Subcutaneous adipose tissue (tissue), 4 donors: ENCODE data around the gene PDE8B. TPM values are rescaled to one million over a fixed set of nuclear protein-coding genes. Genes with fewer than 3 reads are reported as not detected.

ENCODE experiments used
- total RNA-seq, 4 donors: library from RNA; depleted of rRNA; stranded (reverse); fragments of >200 nt; gene quantifications; one replicate each; pipeline ENCODE4 v1.1.0, GENCODE V29; 2016
- TF ChIP-seq, protein P1 (sequence below): fragments of 450-650 bp; IDR thresholded peaks from one replicate; pipeline ENCODE4 v1.5.1; 2016; ENCODE audit warnings: low read depth, mild to moderate bottlenecking, control low read depth, antibody characterized with exemption, moderate library complexity

Gene PDE8B
- total RNA-seq, 4 donors from 2014 or later: 17.2 to 106 (median 61.0) TPM

DNA sequence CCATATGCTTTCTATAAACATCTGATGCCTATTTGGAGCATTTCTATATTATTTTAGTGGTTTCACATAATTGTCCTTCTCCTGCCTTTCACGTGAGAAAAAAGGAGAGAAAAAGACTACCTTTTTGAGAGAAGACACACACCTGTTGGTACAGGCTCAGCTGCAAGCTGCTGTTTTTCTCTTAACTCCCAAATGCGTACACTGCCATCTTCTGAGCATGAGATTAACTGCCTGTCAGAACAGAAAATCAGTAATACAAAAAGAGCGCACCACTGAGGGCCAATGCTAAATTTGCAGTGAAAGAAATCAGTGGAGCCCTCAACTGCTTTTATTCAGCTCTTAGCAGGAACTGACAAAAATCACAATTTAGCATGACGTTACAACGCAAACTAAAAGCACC, 226.7 kb downstream of the PDE8B start:
- TF ChIP-seq, protein P1, sequence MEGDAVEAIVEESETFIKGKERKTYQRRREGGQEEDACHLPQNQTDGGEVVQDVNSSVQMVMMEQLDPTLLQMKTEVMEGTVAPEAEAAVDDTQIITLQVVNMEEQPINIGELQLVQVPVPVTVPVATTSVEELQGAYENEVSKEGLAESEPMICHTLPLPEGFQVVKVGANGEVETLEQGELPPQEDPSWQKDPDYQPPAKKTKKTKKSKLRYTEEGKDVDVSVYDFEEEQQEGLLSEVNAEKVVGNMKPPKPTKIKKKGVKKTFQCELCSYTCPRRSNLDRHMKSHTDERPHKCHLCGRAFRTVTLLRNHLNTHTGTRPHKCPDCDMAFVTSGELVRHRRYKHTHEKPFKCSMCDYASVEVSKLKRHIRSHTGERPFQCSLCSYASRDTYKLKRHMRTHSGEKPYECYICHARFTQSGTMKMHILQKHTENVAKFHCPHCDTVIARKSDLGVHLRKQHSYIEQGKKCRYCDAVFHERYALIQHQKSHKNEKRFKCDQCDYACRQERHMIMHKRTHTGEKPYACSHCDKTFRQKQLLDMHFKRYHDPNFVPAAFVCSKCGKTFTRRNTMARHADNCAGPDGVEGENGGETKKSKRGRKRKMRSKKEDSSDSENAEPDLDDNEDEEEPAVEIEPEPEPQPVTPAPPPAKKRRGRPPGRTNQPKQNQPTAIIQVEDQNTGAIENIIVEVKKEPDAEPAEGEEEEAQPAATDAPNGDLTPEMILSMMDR: no peak

DNA sequence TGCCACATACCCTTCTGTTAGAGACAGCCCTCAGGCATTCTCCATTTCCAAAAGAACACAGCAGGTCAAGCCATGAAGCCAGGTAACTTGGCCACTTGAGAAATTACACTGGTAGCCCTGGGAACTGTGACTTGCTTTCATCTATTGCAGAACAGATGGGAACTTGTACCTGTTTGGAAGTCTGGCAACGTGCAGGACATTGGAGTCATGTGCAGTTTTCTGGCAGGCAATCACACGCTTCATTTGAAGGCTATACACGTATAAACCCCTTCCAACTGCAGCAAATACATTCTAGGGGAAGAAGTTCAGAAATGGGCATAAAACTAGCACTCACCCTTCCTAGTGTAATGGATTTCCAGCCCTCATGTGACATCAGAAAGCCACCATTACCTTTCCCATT, 227.6 kb downstream of the PDE8B start:
- TF ChIP-seq, protein P1: no peak

DNA sequence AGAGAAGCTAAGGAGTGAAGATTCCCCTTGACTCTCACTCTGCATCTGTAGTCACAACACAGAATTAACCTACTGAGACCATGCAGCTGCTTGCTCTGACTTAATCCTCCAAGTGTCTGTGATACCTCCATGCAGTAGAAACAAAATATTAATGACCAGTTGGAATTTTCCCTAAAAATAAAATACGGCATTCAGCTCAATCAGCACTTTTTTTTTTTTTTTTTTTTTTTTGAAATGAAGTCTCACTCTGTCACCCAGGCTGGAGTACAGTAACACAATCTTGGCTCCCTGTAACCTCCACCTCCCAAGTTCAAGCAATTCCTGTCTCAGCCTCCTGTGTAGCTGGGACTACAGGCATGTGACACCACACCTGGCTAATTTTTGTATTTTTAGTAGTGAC, 233.2 kb downstream of the PDE8B start:
- TF ChIP-seq, protein P1: no peak

DNA sequence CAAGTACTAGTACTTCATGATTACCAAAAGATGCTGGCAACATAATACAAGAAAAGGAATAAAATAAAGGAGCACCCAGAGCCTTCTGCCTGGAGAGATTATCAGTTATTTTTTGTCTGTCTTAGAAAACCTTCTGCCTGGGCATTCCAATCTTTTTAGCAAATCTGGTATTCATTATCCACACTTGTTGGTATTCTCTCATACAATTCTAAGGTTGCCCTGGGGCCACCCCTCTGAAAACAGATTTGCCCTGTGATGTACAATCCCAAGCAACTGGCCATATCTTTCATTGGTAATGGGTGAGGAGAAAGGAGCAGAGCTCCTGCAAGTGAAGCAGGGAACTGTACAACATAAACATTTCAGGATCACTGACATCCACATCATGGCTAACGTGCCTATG, 233.9 kb downstream of the PDE8B start:
- TF ChIP-seq, protein P1: no peak

DNA sequence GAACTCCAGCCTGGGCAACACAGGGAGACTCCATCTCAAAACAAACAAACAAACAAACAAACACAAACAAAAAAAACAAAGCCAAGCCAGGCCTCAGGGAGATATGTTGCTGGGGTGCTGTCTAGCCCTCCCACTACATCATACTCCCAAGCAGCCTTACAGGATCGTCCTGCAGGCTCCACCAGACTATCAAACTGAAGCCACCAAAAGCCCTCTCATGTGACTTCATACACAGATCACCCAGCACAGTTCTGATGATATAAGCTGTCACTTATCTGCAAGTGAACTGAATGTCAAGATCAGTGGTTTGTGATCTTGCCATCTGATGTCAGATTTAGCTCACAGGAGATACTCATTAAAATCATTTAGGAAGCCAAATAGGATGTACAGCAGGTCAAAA, 238.4 kb downstream of the PDE8B start:
- TF ChIP-seq, protein P1: no peak

DNA sequence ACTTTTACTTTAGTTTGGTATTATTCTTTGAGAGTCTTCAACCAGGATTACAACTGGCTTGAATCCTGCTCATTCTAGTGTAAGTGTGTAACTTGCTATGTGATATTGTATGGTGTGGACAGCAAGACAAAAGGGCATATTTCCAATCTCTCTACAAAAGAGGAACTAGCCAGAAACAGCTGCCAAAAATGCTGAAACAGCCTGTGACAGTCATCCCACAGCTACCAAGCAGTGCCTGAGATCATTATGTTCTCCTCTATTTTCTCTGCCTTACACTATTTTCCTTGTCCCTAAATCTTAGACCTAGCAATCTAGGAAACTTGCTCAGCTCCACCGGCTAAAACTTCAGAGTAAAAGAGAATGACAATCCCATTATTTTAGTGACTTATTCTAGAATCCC, 238.8 kb downstream of the PDE8B start:
- TF ChIP-seq, protein P1: no peak

DNA sequence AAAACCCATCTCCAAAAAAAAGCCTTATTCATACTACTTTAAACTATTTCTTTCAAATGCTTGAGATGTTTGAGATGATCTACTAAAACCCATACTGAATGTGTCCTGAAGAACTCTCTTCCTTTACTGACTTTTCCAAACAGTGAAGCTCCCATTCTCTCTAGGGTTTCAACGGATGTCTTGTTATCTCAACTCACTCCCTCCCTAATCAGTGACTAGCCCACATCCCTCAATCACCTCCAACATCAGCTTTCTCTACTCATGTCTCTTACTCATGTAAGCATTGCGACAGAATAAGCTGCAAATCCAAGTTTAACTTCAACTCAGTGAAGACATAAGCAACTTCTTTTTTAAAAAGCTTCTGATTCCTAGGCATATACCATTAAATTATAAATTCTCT, 239.5 kb downstream of the PDE8B start:
- TF ChIP-seq, protein P1: no peak
